ENCODE data around the gene TSPYL6. TPM values are rescaled to one million over a fixed set of nuclear protein-coding genes. Genes with fewer than 3 reads are reported as not detected.

Gene TSPYL6
- total RNA-seq, 1 experiment from 2014 or later = not detected

GRCh38 chr2:54289917-54290316, 33.9 kb upstream of the TSPYL6 start:
- in situ Hi-C loops (cut with HindIII; ENCODE audit: low pct_unique_long_range_greater_than_20kb, low sequenced_read_pairs) (no loop called here), intact Hi-C loops (cut with micrococcal nuclease; ENCODE audit: unreplicated experiment) (no loop called here)
- no TSS peak for BruUV-seq (replicated peaks)
- ChIA-PET CTCF (no interaction called here), POLR2A (no interaction called here)
- H3K9me3 ChIP-seq (ENCODE audit: control insufficient read depth, insufficient read depth, low read depth, low read length) = no peaks in the 10 kb centered on the region
- ATAC-seq (no peak), DNase-seq (ENCODE audit: low read depth, low spot score) (no peak)
- no peaks in the 10 kb centered on the region for H3K36me3 ChIP-seq (ENCODE audit: control insufficient read depth, insufficient read depth, low read length)
- TF ChIP-seq TCF7L2 (IDR thresholded peaks at IDR 0.05; ENCODE audit: low read depth, low read length) (no peak), POLR2AphosphoS5 (IDR thresholded peaks at IDR 0.05; ENCODE audit: low read depth, low read length) (no peak), SIN3A (IDR thresholded peaks at IDR 0.05; ENCODE audit: borderline replicate concordance, insufficient read depth, low read depth, low read length) (no peak)
- TF ChIP-seq, protein P1, sequence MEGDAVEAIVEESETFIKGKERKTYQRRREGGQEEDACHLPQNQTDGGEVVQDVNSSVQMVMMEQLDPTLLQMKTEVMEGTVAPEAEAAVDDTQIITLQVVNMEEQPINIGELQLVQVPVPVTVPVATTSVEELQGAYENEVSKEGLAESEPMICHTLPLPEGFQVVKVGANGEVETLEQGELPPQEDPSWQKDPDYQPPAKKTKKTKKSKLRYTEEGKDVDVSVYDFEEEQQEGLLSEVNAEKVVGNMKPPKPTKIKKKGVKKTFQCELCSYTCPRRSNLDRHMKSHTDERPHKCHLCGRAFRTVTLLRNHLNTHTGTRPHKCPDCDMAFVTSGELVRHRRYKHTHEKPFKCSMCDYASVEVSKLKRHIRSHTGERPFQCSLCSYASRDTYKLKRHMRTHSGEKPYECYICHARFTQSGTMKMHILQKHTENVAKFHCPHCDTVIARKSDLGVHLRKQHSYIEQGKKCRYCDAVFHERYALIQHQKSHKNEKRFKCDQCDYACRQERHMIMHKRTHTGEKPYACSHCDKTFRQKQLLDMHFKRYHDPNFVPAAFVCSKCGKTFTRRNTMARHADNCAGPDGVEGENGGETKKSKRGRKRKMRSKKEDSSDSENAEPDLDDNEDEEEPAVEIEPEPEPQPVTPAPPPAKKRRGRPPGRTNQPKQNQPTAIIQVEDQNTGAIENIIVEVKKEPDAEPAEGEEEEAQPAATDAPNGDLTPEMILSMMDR (IDR thresholded peaks at IDR 0.05) = no peak
- TF ChIP-seq, protein P2, sequence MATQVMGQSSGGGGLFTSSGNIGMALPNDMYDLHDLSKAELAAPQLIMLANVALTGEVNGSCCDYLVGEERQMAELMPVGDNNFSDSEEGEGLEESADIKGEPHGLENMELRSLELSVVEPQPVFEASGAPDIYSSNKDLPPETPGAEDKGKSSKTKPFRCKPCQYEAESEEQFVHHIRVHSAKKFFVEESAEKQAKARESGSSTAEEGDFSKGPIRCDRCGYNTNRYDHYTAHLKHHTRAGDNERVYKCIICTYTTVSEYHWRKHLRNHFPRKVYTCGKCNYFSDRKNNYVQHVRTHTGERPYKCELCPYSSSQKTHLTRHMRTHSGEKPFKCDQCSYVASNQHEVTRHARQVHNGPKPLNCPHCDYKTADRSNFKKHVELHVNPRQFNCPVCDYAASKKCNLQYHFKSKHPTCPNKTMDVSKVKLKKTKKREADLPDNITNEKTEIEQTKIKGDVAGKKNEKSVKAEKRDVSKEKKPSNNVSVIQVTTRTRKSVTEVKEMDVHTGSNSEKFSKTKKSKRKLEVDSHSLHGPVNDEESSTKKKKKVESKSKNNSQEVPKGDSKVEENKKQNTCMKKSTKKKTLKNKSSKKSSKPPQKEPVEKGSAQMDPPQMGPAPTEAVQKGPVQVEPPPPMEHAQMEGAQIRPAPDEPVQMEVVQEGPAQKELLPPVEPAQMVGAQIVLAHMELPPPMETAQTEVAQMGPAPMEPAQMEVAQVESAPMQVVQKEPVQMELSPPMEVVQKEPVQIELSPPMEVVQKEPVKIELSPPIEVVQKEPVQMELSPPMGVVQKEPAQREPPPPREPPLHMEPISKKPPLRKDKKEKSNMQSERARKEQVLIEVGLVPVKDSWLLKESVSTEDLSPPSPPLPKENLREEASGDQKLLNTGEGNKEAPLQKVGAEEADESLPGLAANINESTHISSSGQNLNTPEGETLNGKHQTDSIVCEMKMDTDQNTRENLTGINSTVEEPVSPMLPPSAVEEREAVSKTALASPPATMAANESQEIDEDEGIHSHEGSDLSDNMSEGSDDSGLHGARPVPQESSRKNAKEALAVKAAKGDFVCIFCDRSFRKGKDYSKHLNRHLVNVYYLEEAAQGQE (IDR thresholded peaks at IDR 0.05; ENCODE audit: insufficient read depth in 1 of 2, low read depth in 2 of 2, low read length in 1 of 2) = no peak
- no peak overlapping the region for H3K4me3 ChIP-seq (ENCODE audit: low read depth in 2 of 2, low read length in 2 of 2)
- no peaks in the 10 kb centered on the region for H3K4me1 ChIP-seq (ENCODE audit: control insufficient read depth, insufficient read depth, low read length)
- H3K27ac ChIP-seq (ENCODE audit: low read length) = no peak overlapping the region
- peaks cover 2% of the 10 kb centered on the region; the same call in 1 of the 2 replicates for H3K27me3 ChIP-seq (ENCODE audit: control insufficient read depth, insufficient read depth, low read length)

- no peaks in the 10 kb centered on the region for H3K36me3 ChIP-seq (ENCODE audit: control insufficient read depth, insufficient read depth, low read length)
- no peak overlapping the region for H3K27ac ChIP-seq (ENCODE audit: low read length)
- no peak overlapping the region for H3K4me3 ChIP-seq (ENCODE audit: low read depth in 2 of 2, low read length in 2 of 2)
- no TSS peak for BruUV-seq (replicated peaks)
- intact Hi-C loops (cut with micrococcal nuclease; ENCODE audit: unreplicated experiment) (no loop called here), in situ Hi-C loops (cut with HindIII; ENCODE audit: low pct_unique_long_range_greater_than_20kb, low sequenced_read_pairs) (no loop called here)
- no peaks in the 10 kb centered on the region for H3K9me3 ChIP-seq (ENCODE audit: control insufficient read depth, insufficient read depth, low read depth, low read length)
- H3K4me1 ChIP-seq (ENCODE audit: control insufficient read depth, insufficient read depth, low read length) = no peaks in the 10 kb centered on the region
- CTCF ChIA-PET = no interaction called here
- TF ChIP-seq, protein P1 (IDR thresholded peaks at IDR 0.05) = no peak
- TF ChIP-seq TCF7L2 (IDR thresholded peaks at IDR 0.05; ENCODE audit: low read depth, low read length) (no peak), SIN3A (IDR thresholded peaks at IDR 0.05; ENCODE audit: borderline replicate concordance, insufficient read depth, low read depth, low read length) (no peak), POLR2AphosphoS5 (IDR thresholded peaks at IDR 0.05; ENCODE audit: low read depth, low read length) (no peak)
- TF ChIP-seq, protein P2 (IDR thresholded peaks at IDR 0.05; ENCODE audit: insufficient read depth in 1 of 2, low read depth in 2 of 2, low read length in 1 of 2) = no peak
- H3K27me3 ChIP-seq (ENCODE audit: control insufficient read depth, insufficient read depth, low read length) = peaks cover 2% of the 10 kb centered on the region; the same call in 1 of the 2 replicates
- DNase-seq (ENCODE audit: low read depth, low spot score) = no peak
- ATAC-seq = no peak
- POLR2A ChIA-PET = no interaction called here
Measured at GRCh38 chr2:54287532-54287931, 31.5 kb upstream of the TSPYL6 start.
